ENCODE measurements around the gene CDT1. TPM values are rescaled to one million over a fixed set of nuclear protein-coding genes. Genes with fewer than 3 reads are reported as not detected.

CDT1 gene
- total RNA-seq, 4 donors from 2014 or later: 0.92 to 2.0 TPM; not detected in 2

DNA sequence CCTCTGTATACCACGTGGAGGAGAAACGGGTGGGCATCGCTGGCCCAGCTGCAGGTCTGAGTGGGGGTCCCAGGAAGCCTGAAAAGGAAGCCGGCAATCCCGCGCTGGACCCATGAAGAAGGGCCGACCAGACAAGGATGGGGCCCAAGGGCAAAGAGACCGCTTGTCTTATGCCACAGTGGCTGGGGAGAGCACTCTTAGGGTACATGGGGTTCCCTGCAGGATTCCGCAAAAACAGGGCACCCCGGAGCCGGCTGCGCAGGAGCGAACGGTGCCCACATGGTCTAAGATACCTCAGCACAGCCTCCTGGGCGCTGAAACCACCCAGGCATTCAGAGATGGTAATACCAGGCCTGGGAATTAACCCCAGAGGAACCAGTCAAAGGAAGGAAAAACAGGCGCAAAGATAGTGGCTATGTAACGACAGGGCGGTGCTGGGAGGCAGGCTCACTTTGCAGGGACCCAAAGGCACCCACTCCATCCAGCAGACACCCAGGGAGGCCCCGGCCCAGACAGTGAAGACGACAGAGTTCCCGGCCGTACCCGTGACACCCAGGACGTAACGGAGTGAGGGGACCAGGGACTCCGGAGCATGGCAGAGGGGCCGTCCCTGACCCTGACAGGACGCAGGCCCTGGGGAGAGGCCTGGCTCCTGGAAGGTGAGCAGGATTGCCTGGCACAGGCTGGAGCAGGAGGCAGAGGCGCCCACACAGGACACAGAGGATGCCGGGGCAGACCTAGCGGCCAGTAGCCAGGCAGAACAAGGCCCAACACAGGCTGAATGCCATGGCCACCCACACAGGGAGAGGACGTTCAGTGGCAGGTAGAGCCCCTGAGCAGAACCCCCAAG lies 28.8 kb upstream of the CDT1 start:
- WGBS, 2 donors (ENCODE audit: low coverage in 1 of 2): 75 to 77% methylated on average over 3 to 16 of the region's 32 CpGs
- Histone ChIP-seq H3K36me3 (no peaks in the 10 kb centered on the region), H3K9me3 (no peaks in the 10 kb centered on the region), H3K4me3 (no peak overlapping the region), H3K27me3 (no peaks in the 10 kb centered on the region), H3K4me1 (peaks cover 9 to 100% (median 79%) of the 10 kb centered on the region in 3 donors), H3K27ac (peak overlapping the region in 3 of 4 donors; percentile 91 to 98 (median 92))
- TF ChIP-seq, protein P1, sequence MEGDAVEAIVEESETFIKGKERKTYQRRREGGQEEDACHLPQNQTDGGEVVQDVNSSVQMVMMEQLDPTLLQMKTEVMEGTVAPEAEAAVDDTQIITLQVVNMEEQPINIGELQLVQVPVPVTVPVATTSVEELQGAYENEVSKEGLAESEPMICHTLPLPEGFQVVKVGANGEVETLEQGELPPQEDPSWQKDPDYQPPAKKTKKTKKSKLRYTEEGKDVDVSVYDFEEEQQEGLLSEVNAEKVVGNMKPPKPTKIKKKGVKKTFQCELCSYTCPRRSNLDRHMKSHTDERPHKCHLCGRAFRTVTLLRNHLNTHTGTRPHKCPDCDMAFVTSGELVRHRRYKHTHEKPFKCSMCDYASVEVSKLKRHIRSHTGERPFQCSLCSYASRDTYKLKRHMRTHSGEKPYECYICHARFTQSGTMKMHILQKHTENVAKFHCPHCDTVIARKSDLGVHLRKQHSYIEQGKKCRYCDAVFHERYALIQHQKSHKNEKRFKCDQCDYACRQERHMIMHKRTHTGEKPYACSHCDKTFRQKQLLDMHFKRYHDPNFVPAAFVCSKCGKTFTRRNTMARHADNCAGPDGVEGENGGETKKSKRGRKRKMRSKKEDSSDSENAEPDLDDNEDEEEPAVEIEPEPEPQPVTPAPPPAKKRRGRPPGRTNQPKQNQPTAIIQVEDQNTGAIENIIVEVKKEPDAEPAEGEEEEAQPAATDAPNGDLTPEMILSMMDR (IDR thresholded peaks at IDR 0.05): no peak
- no peak for TF ChIP-seq POLR2A (IDR thresholded peaks at IDR 0.05)
- no peak for TF ChIP-seq POLR2AphosphoS5 (IDR thresholded peaks at IDR 0.05)
- no peak for ATAC-seq

DNA sequence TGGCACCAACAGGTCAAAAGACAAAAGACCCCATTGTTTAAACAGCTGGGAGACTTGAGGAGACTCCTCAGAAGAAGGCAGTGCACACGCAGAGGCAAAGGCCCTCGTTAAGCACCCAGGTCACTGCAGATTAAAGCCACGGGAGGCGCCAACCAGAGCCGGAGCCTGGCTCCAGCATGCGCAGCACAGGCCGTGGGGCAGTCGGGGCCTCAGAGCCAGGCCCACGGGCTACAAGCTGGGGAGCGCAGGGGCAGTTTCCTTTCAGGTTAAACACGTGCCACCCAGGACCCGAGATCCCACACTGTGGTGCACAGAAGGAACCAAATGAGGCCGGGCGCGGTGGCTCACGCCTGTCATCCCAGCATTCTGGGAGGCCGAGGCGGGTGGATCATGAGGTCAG lies 27.8 kb upstream of the CDT1 start:
- Histone ChIP-seq H3K9me3 (no peaks in the 10 kb centered on the region), H3K4me3 (no peak overlapping the region), H3K27ac (peak overlapping the region in 2 of 4 donors; percentile 98 to 99), H3K36me3 (no peaks in the 10 kb centered on the region), H3K27me3 (no peaks in the 10 kb centered on the region), H3K4me1 (peaks cover 9 to 100% (median 79%) of the 10 kb centered on the region in 3 donors)
- WGBS, 2 donors (ENCODE audit: low coverage in 1 of 2): 79 to 82% methylated on average over 9 to 10 of the region's 18 CpGs
- TF ChIP-seq POLR2A (IDR thresholded peaks at IDR 0.05) (no peak), EP300 (IDR thresholded peaks at IDR 0.05) (no peak), POLR2AphosphoS5 (IDR thresholded peaks at IDR 0.05) (no peak)
- TF ChIP-seq, protein P1 (IDR thresholded peaks at IDR 0.05): no peak
- ATAC-seq: no peak

DNA sequence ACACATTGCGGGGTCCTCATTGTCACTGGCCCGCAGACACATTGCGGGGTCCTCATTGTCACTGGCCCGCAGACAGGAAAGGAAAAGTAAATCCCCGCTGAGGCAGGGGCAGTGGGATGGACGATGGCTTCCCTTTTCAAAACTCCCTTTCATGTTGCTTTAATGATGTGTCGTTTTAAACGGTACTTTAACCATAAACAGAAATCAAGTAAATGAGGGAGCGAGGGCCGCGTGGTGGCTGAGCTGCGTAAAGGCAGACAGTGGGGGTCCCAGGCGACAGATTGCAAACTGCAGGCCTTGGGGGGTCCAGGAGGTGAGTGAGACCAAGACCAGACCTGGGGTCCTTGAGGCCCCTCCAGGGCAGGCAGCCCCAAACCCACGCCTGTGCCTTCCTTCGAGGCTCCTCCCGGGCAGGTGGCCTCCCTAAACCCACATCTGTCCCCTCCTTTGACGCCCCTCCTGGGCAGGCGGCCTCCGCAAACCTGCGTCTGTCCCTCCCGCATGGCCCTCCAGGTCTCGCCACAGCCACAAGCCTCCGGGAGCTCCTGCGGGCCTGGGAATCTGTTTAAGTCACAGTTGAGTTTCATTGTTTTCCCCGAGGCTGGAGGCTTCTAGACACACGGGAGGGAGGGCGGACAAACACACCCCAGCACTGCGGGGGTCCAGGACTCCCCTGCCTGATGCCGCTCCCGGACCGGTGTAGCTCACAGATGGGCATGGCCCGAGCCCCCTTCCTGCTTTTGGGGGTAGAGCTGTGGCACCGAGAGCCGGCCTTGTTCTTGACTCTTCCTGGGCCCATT lies 25.9 kb upstream of the CDT1 start:
- Histone ChIP-seq H3K4me3 (no peak overlapping the region), H3K27ac (peak overlapping the region in 3 of 4 donors; percentile 88 to 99 (median 98)), H3K9me3 (no peaks in the 10 kb centered on the region), H3K4me1 (peaks cover 7 to 100% (median 81%) of the 10 kb centered on the region in 3 donors), H3K36me3 (no peaks in the 10 kb centered on the region), H3K27me3 (no peaks in the 10 kb centered on the region)
- ATAC-seq: no peak
- 70 to 73% methylated on average over 8 to 9 of the region's 34 CpGs for WGBS, 2 donors (ENCODE audit: low coverage in 1 of 2)
- TF ChIP-seq, protein P1 (IDR thresholded peaks at IDR 0.05): no peak
- no peak for TF ChIP-seq POLR2A (IDR thresholded peaks at IDR 0.05)
- TF ChIP-seq EP300 (IDR thresholded peaks at IDR 0.05): no peak
- no peak for TF ChIP-seq POLR2AphosphoS5 (IDR thresholded peaks at IDR 0.05)

DNA sequence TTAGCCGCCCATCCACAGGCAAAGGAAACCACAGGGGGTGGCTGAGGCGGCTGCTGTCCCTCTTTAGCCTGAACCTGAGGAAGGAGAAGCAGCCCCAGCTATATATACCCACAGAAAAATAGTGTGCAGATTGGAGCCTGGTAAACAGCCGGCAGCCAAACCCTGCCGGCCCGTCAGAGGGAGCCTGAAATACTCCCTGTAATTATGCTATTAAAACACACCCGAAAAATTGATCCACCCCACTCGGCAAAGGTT lies 25.4 kb upstream of the CDT1 start:
- H3K27me3 ChIP-seq: no peaks in the 10 kb centered on the region
- ATAC-seq: no peak
- WGBS, 2 donors (ENCODE audit: low coverage in 1 of 2): no CpG with 5 or more reads among the region's 7 CpGs
- no peaks in the 10 kb centered on the region for H3K36me3 ChIP-seq
- no peaks in the 10 kb centered on the region for H3K9me3 ChIP-seq
- TF ChIP-seq, protein P1 (IDR thresholded peaks at IDR 0.05): no peak
- TF ChIP-seq EP300 (IDR thresholded peaks at IDR 0.05) (no peak), POLR2A (IDR thresholded peaks at IDR 0.05) (no peak), POLR2AphosphoS5 (IDR thresholded peaks at IDR 0.05) (no peak)
- no peak overlapping the region for H3K4me3 ChIP-seq
- peaks cover 5 to 100% (median 78%) of the 10 kb centered on the region in 3 donors for H3K4me1 ChIP-seq
- peak overlapping the region in 3 of 4 donors; percentile 88 to 99 (median 98) for H3K27ac ChIP-seq
